ENCODE measurements around the gene BMAL1.

BMAL1 gene

DNA sequence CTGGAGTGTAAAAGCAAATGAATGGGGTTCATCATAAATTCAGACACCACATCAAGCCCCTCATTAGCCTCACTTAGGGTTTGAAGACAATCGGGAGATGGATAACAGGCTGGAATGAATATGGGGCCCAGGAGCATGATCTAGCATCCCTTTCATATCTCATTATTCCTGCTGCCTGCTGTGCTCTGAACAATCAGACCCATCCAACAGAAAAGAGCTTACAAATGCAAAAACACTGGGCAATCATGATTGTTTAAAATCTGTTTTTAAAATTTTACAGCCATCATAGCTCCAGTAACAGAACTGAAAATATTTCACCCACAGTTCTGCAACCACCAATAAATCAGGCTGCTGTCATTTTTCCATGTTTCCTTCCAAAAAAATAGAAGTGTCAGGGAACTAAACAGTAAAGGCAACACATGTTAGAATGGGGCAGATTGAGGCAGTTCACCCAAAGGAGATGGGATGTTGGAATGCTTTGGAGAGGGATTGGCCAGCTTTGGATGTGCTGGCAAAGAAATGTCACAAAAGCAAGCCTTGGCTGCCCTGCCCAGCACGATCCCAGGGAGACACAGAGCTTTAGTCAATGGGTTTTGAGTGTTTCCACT lies 47.8 kb upstream of the BMAL1 start:
- H3K79me2 ChIP-seq (ENCODE audit: insufficient read depth, low read length) = no peaks in the 10 kb centered on the region
- no peaks in the 10 kb centered on the region for H4K20me1 ChIP-seq (ENCODE audit: insufficient read depth, low read length)
- H3K27me3 ChIP-seq (ENCODE audit: insufficient read depth, low read length) = no peaks in the 10 kb centered on the region
- TF ChIP-seq EZH2 (IDR thresholded peaks at IDR 0.05; ENCODE audit: borderline replicate concordance, low read length) = no peak
- TF ChIP-seq, protein P1, sequence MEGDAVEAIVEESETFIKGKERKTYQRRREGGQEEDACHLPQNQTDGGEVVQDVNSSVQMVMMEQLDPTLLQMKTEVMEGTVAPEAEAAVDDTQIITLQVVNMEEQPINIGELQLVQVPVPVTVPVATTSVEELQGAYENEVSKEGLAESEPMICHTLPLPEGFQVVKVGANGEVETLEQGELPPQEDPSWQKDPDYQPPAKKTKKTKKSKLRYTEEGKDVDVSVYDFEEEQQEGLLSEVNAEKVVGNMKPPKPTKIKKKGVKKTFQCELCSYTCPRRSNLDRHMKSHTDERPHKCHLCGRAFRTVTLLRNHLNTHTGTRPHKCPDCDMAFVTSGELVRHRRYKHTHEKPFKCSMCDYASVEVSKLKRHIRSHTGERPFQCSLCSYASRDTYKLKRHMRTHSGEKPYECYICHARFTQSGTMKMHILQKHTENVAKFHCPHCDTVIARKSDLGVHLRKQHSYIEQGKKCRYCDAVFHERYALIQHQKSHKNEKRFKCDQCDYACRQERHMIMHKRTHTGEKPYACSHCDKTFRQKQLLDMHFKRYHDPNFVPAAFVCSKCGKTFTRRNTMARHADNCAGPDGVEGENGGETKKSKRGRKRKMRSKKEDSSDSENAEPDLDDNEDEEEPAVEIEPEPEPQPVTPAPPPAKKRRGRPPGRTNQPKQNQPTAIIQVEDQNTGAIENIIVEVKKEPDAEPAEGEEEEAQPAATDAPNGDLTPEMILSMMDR (IDR thresholded peaks at IDR 0.05; ENCODE audit: low read length) = no peak
- no peaks in the 10 kb centered on the region for H3K9me2 ChIP-seq (ENCODE audit: low read depth, low read length)
- H3K9ac ChIP-seq (ENCODE audit: low read length) = no peak overlapping the region
- H3K4me2 ChIP-seq (ENCODE audit: low read length) = no peak overlapping the region
- H3K27ac ChIP-seq (ENCODE audit: low read depth, low read length, poor library complexity, severe bottlenecking) = no peak overlapping the region
- no peaks in the 10 kb centered on the region for H3K9me3 ChIP-seq (ENCODE audit: low read length)
- H3K4me1 ChIP-seq (ENCODE audit: insufficient read depth, low read length, severe bottlenecking) = no peaks in the 10 kb centered on the region
- no peak overlapping the region for H3K4me3 ChIP-seq (ENCODE audit: low read depth, low read length, poor library complexity, severe bottlenecking)
- no peaks in the 10 kb centered on the region for H3K36me3 ChIP-seq (ENCODE audit: insufficient read depth, low read length)
- H2AFZ ChIP-seq (ENCODE audit: low read length) = no peak overlapping the region
- no peaks in the 10 kb centered on the region for H3F3A ChIP-seq (ENCODE audit: insufficient read depth, low read length)

DNA sequence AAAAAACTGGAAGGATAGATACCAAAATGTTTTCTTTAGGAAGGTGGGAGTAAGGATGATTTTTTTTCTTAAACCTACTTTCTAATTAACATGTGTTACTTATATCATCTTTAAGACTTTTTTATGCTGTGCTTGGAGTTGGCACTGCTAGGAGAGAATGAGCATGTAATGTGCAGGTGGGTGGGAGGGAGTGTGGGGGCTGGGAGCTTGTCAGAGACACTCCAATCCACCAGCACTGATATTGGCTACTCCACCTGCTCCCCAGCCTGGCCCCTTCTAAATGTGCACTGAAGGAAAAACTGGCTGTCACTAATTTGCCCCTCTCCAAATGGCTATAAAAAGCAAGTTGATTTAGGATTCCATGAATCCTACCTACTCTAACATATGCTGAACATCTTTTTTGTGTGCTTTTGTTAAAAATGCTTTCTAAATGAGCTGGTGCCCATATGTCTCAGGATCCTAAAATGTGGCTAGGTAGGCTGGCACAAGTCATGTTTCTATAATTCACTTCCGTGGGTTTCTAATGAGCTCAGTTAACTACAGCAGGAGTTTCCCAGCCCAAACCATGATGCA lies 44.3 kb upstream of the BMAL1 start:
- Histone ChIP-seq H3K36me3 (ENCODE audit: insufficient read depth, low read length) (no peaks in the 10 kb centered on the region), H3K4me1 (ENCODE audit: insufficient read depth, low read length, severe bottlenecking) (no peaks in the 10 kb centered on the region), H3K4me2 (ENCODE audit: low read length) (no peak overlapping the region), H3F3A (ENCODE audit: insufficient read depth, low read length) (no peaks in the 10 kb centered on the region), H4K20me1 (ENCODE audit: insufficient read depth, low read length) (no peaks in the 10 kb centered on the region), H3K27ac (ENCODE audit: low read depth, low read length, poor library complexity, severe bottlenecking) (no peak overlapping the region), H3K27me3 (ENCODE audit: insufficient read depth, low read length) (no peaks in the 10 kb centered on the region), H2AFZ (ENCODE audit: low read length) (no peak overlapping the region), H3K9me3 (ENCODE audit: low read length) (no peaks in the 10 kb centered on the region), H3K9me2 (ENCODE audit: low read depth, low read length) (no peaks in the 10 kb centered on the region), H3K4me3 (ENCODE audit: low read depth, low read length, poor library complexity, severe bottlenecking) (no peak overlapping the region), H3K9ac (ENCODE audit: low read length) (no peak overlapping the region), H3K79me2 (ENCODE audit: insufficient read depth, low read length) (no peaks in the 10 kb centered on the region)
- no peak for TF ChIP-seq EZH2 (IDR thresholded peaks at IDR 0.05; ENCODE audit: borderline replicate concordance, low read length)
- TF ChIP-seq, protein P1 (IDR thresholded peaks at IDR 0.05; ENCODE audit: low read length) = no peak

DNA sequence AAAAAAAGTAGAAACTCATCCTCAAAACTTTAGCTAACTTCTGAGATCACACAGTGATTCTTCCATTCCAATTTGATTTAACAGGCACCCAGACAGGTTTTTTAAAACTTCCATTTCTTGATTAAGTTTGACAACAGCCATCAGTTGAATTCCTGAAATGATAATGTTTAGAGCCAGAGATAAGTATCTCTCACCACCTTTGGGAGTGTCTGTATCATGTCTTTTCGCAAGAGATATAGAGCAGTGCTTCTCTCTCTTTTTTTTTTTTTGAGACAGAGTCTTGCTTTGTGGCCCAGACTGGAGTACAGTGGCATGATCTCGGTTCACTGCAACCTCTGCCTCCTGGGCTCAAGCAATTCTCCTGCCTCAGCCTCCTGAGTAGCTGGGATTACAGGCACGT lies 41.7 kb upstream of the BMAL1 start:
- H2AFZ ChIP-seq (ENCODE audit: low read length) = no peak overlapping the region
- H3K9me3 ChIP-seq (ENCODE audit: low read length) = no peaks in the 10 kb centered on the region
- no peak overlapping the region for H3K9ac ChIP-seq (ENCODE audit: low read length)
- no peaks in the 10 kb centered on the region for H3K4me1 ChIP-seq (ENCODE audit: insufficient read depth, low read length, severe bottlenecking)
- no peak overlapping the region for H3K4me3 ChIP-seq (ENCODE audit: low read depth, low read length, poor library complexity, severe bottlenecking)
- TF ChIP-seq, protein P1 (IDR thresholded peaks at IDR 0.05; ENCODE audit: low read length) = no peak
- TF ChIP-seq EZH2 (IDR thresholded peaks at IDR 0.05; ENCODE audit: borderline replicate concordance, low read length) = no peak
- H3K4me2 ChIP-seq (ENCODE audit: low read length) = no peak overlapping the region
- H4K20me1 ChIP-seq (ENCODE audit: insufficient read depth, low read length) = no peaks in the 10 kb centered on the region
- H3K27me3 ChIP-seq (ENCODE audit: insufficient read depth, low read length) = no peaks in the 10 kb centered on the region
- no peaks in the 10 kb centered on the region for H3F3A ChIP-seq (ENCODE audit: insufficient read depth, low read length)
- H3K9me2 ChIP-seq (ENCODE audit: low read depth, low read length) = no peaks in the 10 kb centered on the region
- no peaks in the 10 kb centered on the region for H3K36me3 ChIP-seq (ENCODE audit: insufficient read depth, low read length)
- no peaks in the 10 kb centered on the region for H3K79me2 ChIP-seq (ENCODE audit: insufficient read depth, low read length)
- no peak overlapping the region for H3K27ac ChIP-seq (ENCODE audit: low read depth, low read length, poor library complexity, severe bottlenecking)

Measured in OCI-LY1 (cell line).